SJSA1 (cell line): ENCODE data around the gene PDE3A. TPM values are rescaled to one million over a fixed set of nuclear protein-coding genes. Genes with fewer than 3 reads are reported as not detected.

Experiments
- DNase-seq, 2 experiments: peaks; one replicate each; pipeline ENCODE4 v3.0.0-alpha.2; 2015 to 2020; ENCODE audit warnings: low spot score in 2 of 2, low read depth in 1 of 2
- H3K27ac ChIP-seq: fragments of 250-450 bp; sonication (Bioruptor Pico); 2 replicates; pipeline ENCODE4 v1.5.1; 2020; ENCODE audit warnings: mild to moderate bottlenecking, moderate library complexity
- H3K27me3 ChIP-seq: fragments of 250-450 bp; sonication (Bioruptor Pico); replicated peaks from 2 replicates; pipeline ENCODE4 v1.5.1; 2020; ENCODE audit warnings: mild to moderate bottlenecking, moderate library complexity
- H3K36me3 ChIP-seq: fragments of 250-450 bp; sonication (Bioruptor Pico); 2 replicates; pipeline ENCODE4 v1.5.1; 2020; ENCODE audit warnings: mild to moderate bottlenecking
- H3K4me1 ChIP-seq: fragments of 250-450 bp; sonication (Bioruptor Pico); replicated peaks from 2 replicates; pipeline ENCODE4 v1.6.1; 2021; ENCODE audit warnings: mild to moderate bottlenecking
- H3K4me3 ChIP-seq: fragments of 250-450 bp; sonication (Bioruptor Pico); 2 replicates; pipeline ENCODE4 v1.5.1; 2020; ENCODE audit warnings: mild to moderate bottlenecking
- H3K9me3 ChIP-seq: fragments of 250-450 bp; sonication (Bioruptor Pico); replicated peaks from 2 replicates; pipeline ENCODE4 v1.5.1; 2020; ENCODE audit warnings: mild to moderate bottlenecking
- total RNA-seq: library from RNA; depleted of rRNA; stranded (reverse); fragments of >200 nt; shearing (Covaris generic); gene quantifications from 2 replicates; pipeline ENCODE4 v1.2.3, GENCODE V29; 2014

The PDE3A gene
- total RNA-seq, 1 experiment from 2014 or later: 0.13 TPM

DNA sequence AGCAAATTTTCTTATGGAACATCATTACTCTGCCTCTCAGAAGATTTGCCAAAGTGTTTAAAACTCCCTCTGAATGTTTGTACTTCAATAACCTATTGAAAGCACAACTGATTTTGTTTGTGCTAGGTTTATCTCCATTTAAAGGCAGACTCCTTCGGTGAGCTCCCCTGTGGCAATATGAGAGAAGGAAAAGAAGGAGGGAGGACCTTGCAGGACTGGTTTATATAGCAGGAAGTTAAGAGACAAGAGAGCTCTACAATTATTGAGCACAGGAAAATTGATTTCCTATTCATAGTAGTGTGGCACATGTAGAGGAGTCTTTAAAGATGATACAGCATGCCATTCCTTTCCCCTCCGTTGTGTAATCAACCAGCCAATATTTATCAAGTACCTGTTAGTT lies 75.5 kb downstream of the PDE3A start:
- Histone ChIP-seq H3K4me1 (no peaks in the 10 kb centered on the region), H3K27me3 (no peaks in the 10 kb centered on the region), H3K27ac (no peak overlapping the region), H3K36me3 (no peaks in the 10 kb centered on the region), H3K4me3 (no peak overlapping the region), H3K9me3 (no peaks in the 10 kb centered on the region)
- no peak for DNase-seq

DNA sequence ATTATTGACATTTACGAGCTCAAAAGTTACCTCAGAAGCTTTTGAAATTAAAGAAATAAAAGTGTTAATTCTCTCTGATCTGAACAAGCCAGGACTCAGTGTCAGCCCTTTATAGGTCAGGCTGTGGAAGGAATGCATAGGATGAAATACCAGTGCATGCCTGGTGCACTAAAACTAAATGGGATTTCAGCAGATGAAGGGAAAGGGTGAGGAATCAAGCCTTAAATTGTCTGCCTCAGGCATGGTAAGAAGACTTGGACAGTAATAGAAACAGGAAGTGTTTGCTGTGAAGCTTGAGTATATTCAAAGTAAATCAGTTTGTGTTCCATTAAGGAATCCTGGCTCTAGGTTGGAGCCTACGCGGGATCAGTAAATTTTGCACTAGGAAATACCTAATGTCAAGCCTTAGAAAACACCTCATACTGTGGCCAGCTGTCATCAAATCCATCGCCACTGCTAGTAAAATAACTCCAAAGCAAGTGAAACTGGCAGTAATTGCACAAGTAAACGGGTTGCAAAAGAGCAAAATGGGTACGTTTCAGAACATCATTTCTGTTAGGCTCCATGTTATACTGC lies 76.3 kb downstream of the PDE3A start:
- DNase-seq: no peak
- H3K9me3 ChIP-seq: no peaks in the 10 kb centered on the region
- H3K4me1 ChIP-seq: no peaks in the 10 kb centered on the region
- no peak overlapping the region for H3K4me3 ChIP-seq
- no peak overlapping the region for H3K27ac ChIP-seq
- H3K27me3 ChIP-seq: no peaks in the 10 kb centered on the region
- H3K36me3 ChIP-seq: no peaks in the 10 kb centered on the region

- H3K27ac ChIP-seq: no peak overlapping the region
- no peak for DNase-seq
- no peaks in the 10 kb centered on the region for H3K9me3 ChIP-seq
- H3K4me1 ChIP-seq: peaks cover 6% of the 10 kb centered on the region
- H3K27me3 ChIP-seq: no peaks in the 10 kb centered on the region
- H3K4me3 ChIP-seq: no peak overlapping the region
- H3K36me3 ChIP-seq: no peaks in the 10 kb centered on the region
Measured at GRCh38 chr12:20445687-20446086, 77.3 kb downstream of the PDE3A start.

GRCh38 chr12:20446836-20447235 lies 78.5 kb downstream of the PDE3A start:
- Histone ChIP-seq H3K9me3 (no peaks in the 10 kb centered on the region), H3K4me1 (peaks cover 16% of the 10 kb centered on the region), H3K36me3 (no peaks in the 10 kb centered on the region), H3K27ac (no peak overlapping the region), H3K27me3 (no peaks in the 10 kb centered on the region), H3K4me3 (no peak overlapping the region)
- no peak for DNase-seq

DNA sequence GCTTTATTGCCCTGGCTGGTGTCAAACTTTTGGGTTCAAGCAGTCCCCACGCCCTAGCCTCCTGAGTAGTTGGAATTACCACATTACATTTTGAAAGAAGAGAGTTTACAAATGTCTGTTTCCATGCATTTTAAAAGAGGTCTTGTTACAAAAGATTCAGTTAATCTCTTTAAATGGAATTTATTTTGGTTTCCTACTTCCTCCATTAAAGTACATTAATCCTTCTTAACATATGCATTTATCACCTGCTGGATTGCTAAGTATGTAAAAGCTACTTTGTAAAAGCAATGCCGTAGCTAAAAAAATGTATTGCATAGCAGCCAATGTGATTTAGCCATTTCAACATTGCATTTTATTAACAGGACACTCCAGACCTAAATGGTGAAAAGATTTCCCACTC lies 80.4 kb downstream of the PDE3A start:
- no peak overlapping the region for H3K4me3 ChIP-seq
- no peak for DNase-seq
- no peaks in the 10 kb centered on the region for H3K36me3 ChIP-seq
- no peak overlapping the region for H3K27ac ChIP-seq
- peaks cover 24% of the 10 kb centered on the region for H3K4me1 ChIP-seq
- H3K27me3 ChIP-seq: no peaks in the 10 kb centered on the region
- no peaks in the 10 kb centered on the region for H3K9me3 ChIP-seq

GRCh38 chr12:20450591-20451180 lies 82.3 kb downstream of the PDE3A start:
- Histone ChIP-seq H3K27ac (peak overlapping the region; percentile 61), H3K9me3 (no peaks in the 10 kb centered on the region), H3K4me1 (peaks cover 35% of the 10 kb centered on the region), H3K4me3 (no peak overlapping the region), H3K27me3 (no peaks in the 10 kb centered on the region), H3K36me3 (no peaks in the 10 kb centered on the region)
- DNase-seq: peak in 1 of 2 experiments; percentile 25

DNA sequence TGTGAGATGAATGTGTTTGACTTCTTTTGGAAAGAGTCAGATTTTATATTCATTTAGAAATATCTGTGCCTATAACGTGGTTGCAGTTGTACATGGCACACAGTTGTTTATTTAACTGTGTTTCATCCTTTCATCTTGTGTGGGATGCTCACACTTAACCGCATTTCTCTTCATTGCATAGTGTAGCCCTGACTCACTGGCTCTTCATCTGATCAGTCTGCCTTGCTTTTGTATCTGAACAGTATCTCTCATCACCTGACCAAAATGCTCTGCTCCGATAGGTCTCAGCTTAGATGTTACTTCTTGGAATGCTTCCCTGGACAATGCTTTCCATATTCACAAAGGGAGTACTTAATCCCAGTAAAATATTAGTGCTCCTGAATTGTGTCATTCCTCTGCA lies 83.4 kb downstream of the PDE3A start:
- H3K27ac ChIP-seq: peak overlapping the region; percentile 61
- no peak overlapping the region for H3K4me3 ChIP-seq
- H3K4me1 ChIP-seq: peaks cover 35% of the 10 kb centered on the region
- H3K9me3 ChIP-seq: no peaks in the 10 kb centered on the region; the same call in 1 of the 2 replicates
- DNase-seq: peak; percentile 80 to 84
- no peaks in the 10 kb centered on the region for H3K27me3 ChIP-seq
- H3K36me3 ChIP-seq: no peaks in the 10 kb centered on the region

- no peak for DNase-seq
- no peaks in the 10 kb centered on the region for H3K36me3 ChIP-seq
- H3K27ac ChIP-seq: peak overlapping the region; percentile 39
- no peak overlapping the region for H3K4me3 ChIP-seq
- H3K9me3 ChIP-seq: no peaks in the 10 kb centered on the region; the same call in 1 of the 2 replicates
- H3K27me3 ChIP-seq: no peaks in the 10 kb centered on the region
- peaks cover 35% of the 10 kb centered on the region for H3K4me1 ChIP-seq
Measured at GRCh38 chr12:20452496-20453010, 84.2 kb downstream of the PDE3A start.

DNA sequence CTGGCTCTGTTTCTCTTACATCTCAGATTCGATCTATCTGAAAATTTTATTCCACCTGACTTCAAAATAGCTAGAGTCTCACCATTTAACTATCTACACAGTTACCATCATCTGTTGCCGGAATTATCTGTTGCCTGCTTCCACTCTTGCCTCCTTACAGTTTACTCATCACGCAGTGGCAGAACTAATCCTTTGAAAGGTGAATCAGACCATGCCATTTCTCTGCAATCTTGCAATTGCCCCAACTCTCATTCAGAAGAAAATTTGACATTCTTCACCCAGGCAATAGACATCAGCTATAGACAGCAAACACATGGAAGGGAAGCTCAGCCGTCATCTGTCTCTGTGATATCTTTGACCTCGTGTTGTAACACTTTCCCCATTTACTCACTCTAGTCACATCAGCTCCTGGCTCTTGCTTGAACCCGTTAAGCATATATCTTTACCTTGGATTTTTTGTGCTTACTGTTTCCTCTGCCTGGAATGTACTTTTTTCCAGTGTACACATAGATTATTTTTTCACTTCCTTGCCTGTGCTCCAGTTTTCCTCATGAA lies 85.5 kb downstream of the PDE3A start:
- Histone ChIP-seq H3K9me3 (no peaks in the 10 kb centered on the region; the same call in 1 of the 2 replicates), H3K4me1 (peaks cover 35% of the 10 kb centered on the region), H3K4me3 (no peak overlapping the region), H3K27ac (no peak overlapping the region), H3K36me3 (no peaks in the 10 kb centered on the region), H3K27me3 (no peaks in the 10 kb centered on the region)
- DNase-seq: no peak

- Histone ChIP-seq H3K9me3 (no peaks in the 10 kb centered on the region; the same call in 1 of the 2 replicates), H3K4me3 (no peak overlapping the region), H3K4me1 (peaks cover 35% of the 10 kb centered on the region), H3K27me3 (no peaks in the 10 kb centered on the region), H3K36me3 (no peaks in the 10 kb centered on the region), H3K27ac (no peak overlapping the region)
- DNase-seq: peak in 1 of 2 experiments; percentile 14
Measured at GRCh38 chr12:20455001-20455706, 86.8 kb downstream of the PDE3A start.

DNA sequence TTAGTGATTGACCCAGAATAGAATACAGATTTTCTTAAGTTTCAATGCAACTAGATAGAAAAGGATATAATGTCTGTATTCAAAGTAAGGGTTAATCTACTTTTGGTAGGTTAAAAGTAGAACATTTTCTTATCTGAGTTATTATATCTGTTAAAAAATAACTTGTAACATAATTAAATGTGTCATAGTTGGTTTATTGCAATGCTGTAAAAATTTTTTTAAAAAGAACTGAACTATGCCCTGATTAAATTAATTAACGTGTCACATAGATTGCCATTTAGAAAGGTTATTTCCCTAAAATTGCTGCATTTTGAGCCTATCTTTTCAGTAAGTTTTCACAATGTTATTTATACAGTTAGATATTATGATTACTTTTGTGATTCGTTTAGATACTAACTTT lies 89.2 kb downstream of the PDE3A start:
- no peak for DNase-seq
- H3K36me3 ChIP-seq: no peaks in the 10 kb centered on the region
- no peaks in the 10 kb centered on the region; the same call in 1 of the 2 replicates for H3K9me3 ChIP-seq
- H3K27me3 ChIP-seq: no peaks in the 10 kb centered on the region
- H3K27ac ChIP-seq: no peak overlapping the region
- H3K4me3 ChIP-seq: no peak overlapping the region
- peaks cover 11% of the 10 kb centered on the region for H3K4me1 ChIP-seq

- DNase-seq: no peak
- Histone ChIP-seq H3K27me3 (no peaks in the 10 kb centered on the region), H3K9me3 (no peaks in the 10 kb centered on the region; the same call in 1 of the 2 replicates), H3K4me3 (no peak overlapping the region), H3K4me1 (peaks cover 11% of the 10 kb centered on the region), H3K36me3 (no peaks in the 10 kb centered on the region), H3K27ac (no peak overlapping the region)
Measured at GRCh38 chr12:20458011-20458410, 89.7 kb downstream of the PDE3A start.

- H3K27me3 ChIP-seq: no peaks in the 10 kb centered on the region
- no peaks in the 10 kb centered on the region for H3K36me3 ChIP-seq
- no peak overlapping the region for H3K27ac ChIP-seq
- no peak overlapping the region for H3K4me3 ChIP-seq
- H3K4me1 ChIP-seq: peaks cover 8% of the 10 kb centered on the region
- no peaks in the 10 kb centered on the region; the same call in 1 of the 2 replicates for H3K9me3 ChIP-seq
- DNase-seq: no peak
Measured at GRCh38 chr12:20459920-20460319, 91.6 kb downstream of the PDE3A start.

DNA sequence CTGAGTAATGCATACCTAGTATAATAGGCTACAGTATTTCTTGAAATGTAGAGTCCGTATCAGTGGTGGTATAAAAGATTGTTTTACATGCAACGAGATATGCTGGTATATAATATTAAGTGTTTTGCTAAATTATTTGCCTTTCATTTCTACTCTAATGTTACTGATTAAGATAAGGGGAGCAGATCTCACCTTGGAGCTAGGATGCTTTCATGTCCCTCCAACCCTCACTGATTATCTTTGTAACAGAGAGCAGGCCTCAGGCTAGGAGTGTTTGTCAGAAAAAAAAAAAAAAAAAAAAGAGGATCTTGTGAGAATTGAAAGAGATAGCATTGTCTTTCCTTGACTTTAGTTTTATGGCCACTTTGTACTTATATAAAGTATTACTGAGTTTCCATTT lies 92.6 kb downstream of the PDE3A start:
- no peak overlapping the region for H3K27ac ChIP-seq
- H3K9me3 ChIP-seq: no peaks in the 10 kb centered on the region; the same call in 1 of the 2 replicates
- H3K4me3 ChIP-seq: no peak overlapping the region
- no peaks in the 10 kb centered on the region for H3K36me3 ChIP-seq
- H3K4me1 ChIP-seq: no peaks in the 10 kb centered on the region
- no peak for DNase-seq
- no peaks in the 10 kb centered on the region for H3K27me3 ChIP-seq
